Endothelial cell of umbilical vein (primary cell): Measurements from ENCODE around the gene SLC5A2. TPM values are rescaled to one million over a fixed set of nuclear protein-coding genes. Genes with fewer than 3 reads are reported as not detected.

Experiments
- BruUV-seq: library from RNA; stranded (reverse); fragments of 400-500 nt; replicated peaks from 2 replicates; lab custom pipeline; 2021; lab: Mats Ljungman, UMichigan
- CTCF ChIA-PET: fragments of 300-600, 350-600 bp; sonication (Branson Sonifier 250); formaldehyde crosslinking; loops from one replicate; lab custom pipeline; 2021; ENCODE audit warnings: antibody characterized with exemption, inconsistent platforms; lab: Charles Lee
- POLR2A ChIA-PET: fragments of 300-600, 350-600 bp; sonication (Branson Sonifier 250); formaldehyde crosslinking; loops from one replicate; lab custom pipeline; 2021; ENCODE audit warnings: antibody characterized with exemption, inconsistent platforms; lab: Charles Lee
- DNase-seq: peaks from one replicate; pipeline ENCODE4 v3.0.0-alpha.2; 2011; ENCODE audit warnings: low read depth, low spot score
- FAIRE-seq: peaks from 2 replicates; lab custom pipeline; 2011; peaks lifted over from hg19 to GRCh38; lab: Jason Lieb, UNC
- H2AFZ ChIP-seq: 2 replicates; pipeline ENCODE4 v1.6.0; 2012; ENCODE audit warnings: low read depth, low read length, control low read depth, inconsistent platforms
- H3K27ac ChIP-seq: 2 replicates; pipeline ENCODE4 v1.5.1; 2011; ENCODE audit warnings: low read depth, mild to moderate bottlenecking, control low read depth, low read length, moderate library complexity; ENCODE audit not compliant: insufficient read depth
- H3K27me3 ChIP-seq, 2 experiments: 2 replicates each; pipeline versions ENCODE4 v1.6.0 to v1.6.1; 2011; ENCODE audit warnings: low read length in 2 of 2, mixed read lengths in 1 of 2; ENCODE audit not compliant: control insufficient read depth in 2 of 2, insufficient read depth in 2 of 2
- H3K36me3 ChIP-seq, 2 experiments: 2 replicates in 1 of 2; 3 replicates in 1 of 2; pipeline ENCODE4 v1.5.1; 2011; ENCODE audit warnings: low read length in 2 of 2, mild to moderate bottlenecking in 1 of 2, moderate library complexity in 1 of 2; ENCODE audit not compliant: control insufficient read depth in 2 of 2, insufficient read depth in 2 of 2; ENCODE audit errors: extremely low read depth in 1 of 2
- H3K4me1 ChIP-seq: 3 replicates; pipeline ENCODE4 v1.5.1; 2011; ENCODE audit warnings: mild to moderate bottlenecking, low read length; ENCODE audit not compliant: control insufficient read depth, insufficient read depth; ENCODE audit errors: extremely low read depth
- H3K4me2 ChIP-seq: 2 replicates; pipeline ENCODE4 v1.6.1; 2011; ENCODE audit warnings: low read length, control low read depth, mixed read lengths; ENCODE audit not compliant: insufficient read depth
- H3K4me3 ChIP-seq, 3 experiments: fragments of 200-600 bp in 1 of 3; sonication (generic), shearing (Covaris generic) in 1 of 3; replicated peaks in 1 of 3; 2 replicates each; pipeline ENCODE4 v1.5.1; 2011 to 2016; ENCODE audit warnings: control low read depth in 3 of 3, low read length in 3 of 3, mild to moderate bottlenecking in 2 of 3, inconsistent platforms in 1 of 3, low read depth in 1 of 3, moderate library complexity in 1 of 3; ENCODE audit not compliant: insufficient read depth in 1 of 3
- H3K79me2 ChIP-seq: 2 replicates; pipeline ENCODE4 v1.6.0; 2012; ENCODE audit warnings: low read length, inconsistent platforms; ENCODE audit not compliant: control insufficient read depth, insufficient read depth
- H3K9ac ChIP-seq: replicated peaks from 2 replicates; pipeline ENCODE3; 2011; ENCODE audit warnings: low read length, control low read depth; ENCODE audit not compliant: insufficient read depth; ENCODE audit errors: extremely low read depth
- H3K9me1 ChIP-seq: replicated peaks from 3 replicates; pipeline ENCODE4 v1.6.0; 2011; ENCODE audit warnings: mild to moderate bottlenecking, low read length; ENCODE audit not compliant: control insufficient read depth, insufficient read depth; ENCODE audit errors: extremely low read depth
- H3K9me3 ChIP-seq: replicated peaks from 2 replicates; pipeline ENCODE4 v1.5.1; 2012; ENCODE audit warnings: low read length, inconsistent platforms; ENCODE audit not compliant: control insufficient read depth, insufficient read depth
- H4K20me1 ChIP-seq: replicated peaks from 2 replicates; pipeline ENCODE3; 2011; ENCODE audit warnings: mild to moderate bottlenecking, low read length; ENCODE audit not compliant: control insufficient read depth, insufficient read depth; ENCODE audit errors: extremely low read depth
- CTCF ChIP-seq, 2 donors: IDR thresholded peaks; 1 replicate in 1 of 2; 2 replicates in 1 of 2; pipeline ENCODE4 v1.5.1; 2011; ENCODE audit warnings: low read length in 2 of 2, mild to moderate bottlenecking in 2 of 2, moderate library complexity in 2 of 2, control low read depth in 1 of 2, inconsistent platforms in 1 of 2, low read depth in 1 of 2; ENCODE audit not compliant: insufficient read depth in 1 of 2; ENCODE audit errors: extremely low read depth in 1 of 2
- EZH2 ChIP-seq: IDR thresholded peaks from 2 replicates; pipeline ENCODE4 v1.6.1; 2012; ENCODE audit warnings: borderline replicate concordance, low read depth, mild to moderate bottlenecking, moderate library complexity, low read length, inconsistent platforms; ENCODE audit not compliant: severe bottlenecking
- FOS ChIP-seq: IDR thresholded peaks from 2 replicates; pipeline ENCODE4 v1.6.1; 2011; ENCODE audit warnings: mild to moderate bottlenecking, low read length, moderate library complexity, borderline replicate concordance; ENCODE audit not compliant: insufficient read depth
- MAX ChIP-seq: IDR thresholded peaks from 2 replicates; pipeline ENCODE4 v1.6.1; 2011; ENCODE audit not compliant: insufficient read depth, insufficient read length
- MYC ChIP-seq: IDR thresholded peaks from one replicate; pipeline ENCODE4 v1.6.1; 2011; ENCODE audit warnings: mild to moderate bottlenecking, low read depth, low read length
- POLR2A ChIP-seq: IDR thresholded peaks from 2 replicates; pipeline ENCODE4 v1.6.1; 2012; ENCODE audit warnings: low read depth, mild to moderate bottlenecking, control low read depth, low read length
- POLR2AphosphoS5 ChIP-seq: IDR thresholded peaks from 2 replicates; pipeline ENCODE4 v1.6.1; 2012; ENCODE audit warnings: low read depth, mild to moderate bottlenecking, control low read depth, low read length, moderate library complexity; ENCODE audit not compliant: insufficient read depth
- dilution Hi-C: fragments of 300-500 bp; cut with MboI; formaldehyde crosslinking; loops from one replicate; pipeline ENCODE4 v1.15.0; 2019; ENCODE audit warnings: low sequenced_read_pairs; ENCODE audit not compliant: extremely low pct_ligation_motif_present
- intact Hi-C: fragments of 100-400 bp; cut with micrococcal nuclease; formaldehyde crosslinking; loops from one replicate; pipeline ENCODE4 v1.10.0; 2022
- polyA plus RNA-seq, 4 experiments: library from polyadenylated mRNA; depleted of rRNA in 3 of 4; stranded (reverse) in 3 of 4; unstranded in 1 of 4; fragments of >200 nt; gene quantifications; 2 replicates each; pipeline versions ENCODE4 v1.2.1 to v1.2.3, GENCODE V29; 2011 to 2012; ENCODE audit warnings: missing spikeins in 1 of 4
- total RNA-seq: library from RNA; stranded (reverse); gene quantifications from 2 replicates; pipeline ENCODE4 v1.2.3, GENCODE V29; 2021

Gene SLC5A2
- total and polyA plus RNA-seq, 2 donors (not counting 3 experiments of a cell fraction or from before 2014, with no cell fraction given) = 0.03 TPM; not detected in 1

- TSS peak; percentile 27 for BruUV-seq
- dilution Hi-C loops = no loop called here
- H3K9me3 ChIP-seq = no peaks in the 10 kb centered on the region
- H3K4me1 ChIP-seq = peaks cover 23% of the 10 kb centered on the region
- intact Hi-C loops = loop anchor here (1.0 to 5.0 kb wide), 9 partner anchors 13 to 426 kb away; partner anchors contain the start of genes FUS, PYCARD, RUSF1 and STX4
- TF ChIP-seq MYC (peak; percentile 89), POLR2A (peak; percentile 38), EZH2 (no peak), FOS (no peak), MAX (peak; percentile 63), POLR2AphosphoS5 (peak; percentile 63), CTCF (IDR thresholded peaks at IDR 0.05; ENCODE audit: extremely low read depth in 1 of 2, insufficient read depth in 1 of 2, low read depth in 1 of 2, low read length in 2 of 2) (peak; percentile 47 to 70)
- H3K4me3 ChIP-seq = peak within 1 kb of the TSS; percentile 41 to 81 (median 71)
- H3K27me3 ChIP-seq = no peaks in the 10 kb centered on the region
- peaks cover 41% of the 10 kb centered on the region for H3K79me2 ChIP-seq
- peak within 1 kb of the TSS; percentile 87 for H2AFZ ChIP-seq
- H3K4me2 ChIP-seq = peak within 1 kb of the TSS; percentile 92
- DNase-seq (peak; percentile 96), FAIRE-seq (no peak)
- ChIA-PET CTCF (interaction anchor here (0.6 to 4.3 kb wide), 14 partner anchors 10 to 506 kb away, joined by 3 to 53 read pairs (median 5); partner anchors contain the start of genes RUSF1, TGFB1I1 and ZNF843), POLR2A (interaction anchor here (0.6 to 2.0 kb wide), 7 partner anchors 9 to 415 kb away, joined by 3 to 10 read pairs (median 4); partner anchors contain the start of genes FUS, TGFB1I1 and ZNF267)
- no peaks in the 10 kb centered on the region for H4K20me1 ChIP-seq
- no peaks in the 10 kb centered on the region for H3K9me1 ChIP-seq
- H3K36me3 ChIP-seq = peaks cover 0 to 10% of the 10 kb centered on the region in 2 experiments
- peak within 1 kb of the TSS; percentile 96 for H3K27ac ChIP-seq
- H3K9ac ChIP-seq = peak within 1 kb of the TSS; percentile 95
These were observed 23.9 kb upstream of the SLC5A2 start, which contains the start of gene ARMC5 for GRCh38 chr16:31458844-31459686. Gene ARMC5 (plus strand): TSS chr16:31459501. CDS start chr16:31459525, 24 bp downstream.
